WTC11 (cell line): ENCODE measurements around the gene DCAF6. TPM values are rescaled to one million over a fixed set of nuclear protein-coding genes. Genes with fewer than 3 reads are reported as not detected.

Experiments used
- ATAC-seq: fragments of 200-7000 bp; cut with Tn5 transposase; 2 replicates; pipeline ENCODE4 v1.10.0; 2021; ENCODE audit warnings: mild to moderate bottlenecking, moderate library complexity
- CTCF ChIA-PET: fragments of 300-600 bp; sonication (Branson Sonifier 250); formaldehyde crosslinking; loops from one replicate; lab custom pipeline; 2021; ENCODE audit warnings: antibody characterized with exemption; lab: Charles Lee
- POLR2A ChIA-PET: fragments of 350-600 bp; sonication (Branson Sonifier 250); formaldehyde crosslinking; loops from one replicate; lab custom pipeline; 2021; ENCODE audit warnings: antibody characterized with exemption; lab: Charles Lee
- DNase-seq: peaks from one replicate; pipeline ENCODE4 v3.0.0; 2021; ENCODE audit warnings: low spot score
- H3K27ac Mint-ChIP-seq: 2 replicates; pipeline ENCODE4 v1.8.0; 2021; ENCODE audit warnings: mixed read lengths
- H3K27me3 Mint-ChIP-seq: 2 replicates; pipeline ENCODE4 v1.8.0; 2021; ENCODE audit warnings: low read depth, mild to moderate bottlenecking, moderate library complexity, mixed read lengths
- H3K36me3 Mint-ChIP-seq: 2 replicates; pipeline ENCODE4 v1.8.0; 2021; ENCODE audit warnings: mixed read lengths
- H3K4me1 Mint-ChIP-seq: 2 replicates; pipeline ENCODE4 v1.8.0; 2022; ENCODE audit warnings: mixed read lengths
- H3K4me3 Mint-ChIP-seq: 2 replicates; pipeline ENCODE4 v1.8.0; 2021; ENCODE audit warnings: mild to moderate bottlenecking, moderate library complexity, mixed read lengths
- H3K9me3 Mint-ChIP-seq: 2 replicates; pipeline ENCODE4 v1.8.0; 2021; ENCODE audit warnings: mixed read lengths
- HMGA2 ChIP-seq: fragments of 250-450 bp; sonication (Bioruptor Pico); IDR thresholded peaks from 2 replicates; pipeline ENCODE4 v1.4.0; 2021; ENCODE audit warnings: mild to moderate bottlenecking, moderate library complexity
- JUN ChIP-seq: sonication (generic); formaldehyde crosslinking; IDR thresholded peaks from 2 replicates; pipeline ENCODE4 v1.8.0; 2023; ENCODE audit warnings: mild to moderate bottlenecking, missing genetic modification reagents
- KAT7 ChIP-seq: sonication (generic); formaldehyde crosslinking; IDR thresholded peaks from 2 replicates; pipeline ENCODE4 v1.8.1; 2023; ENCODE audit warnings: missing genetic modification reagents, mild to moderate bottlenecking, borderline replicate concordance
- TCF7 ChIP-seq: sonication (generic); formaldehyde crosslinking; IDR thresholded peaks from 2 replicates; pipeline ENCODE4 v1.8.0; 2022; ENCODE audit warnings: mild to moderate bottlenecking, low read depth, missing genetic modification reagents, moderate library complexity
- TEAD1 ChIP-seq: sonication (generic); formaldehyde crosslinking; IDR thresholded peaks from 2 replicates; pipeline ENCODE4 v1.8.0; 2022; ENCODE audit warnings: mild to moderate bottlenecking, missing genetic modification reagents
- ZNF121 ChIP-seq: sonication (generic); formaldehyde crosslinking; IDR thresholded peaks from 2 replicates; pipeline ENCODE4 v1.8.0; 2023; ENCODE audit warnings: missing genetic modification reagents
- ZNF219 ChIP-seq: sonication (generic); formaldehyde crosslinking; IDR thresholded peaks from 2 replicates; pipeline ENCODE4 v1.8.0; 2023; ENCODE audit warnings: missing genetic modification reagents, mild to moderate bottlenecking, borderline replicate concordance
- ZNF317 ChIP-seq: sonication (generic); formaldehyde crosslinking; IDR thresholded peaks from 2 replicates; pipeline ENCODE4 v1.8.1; 2023; ENCODE audit warnings: low read depth, mild to moderate bottlenecking, moderate library complexity, missing genetic modification reagents, borderline replicate concordance
- ZNF671 ChIP-seq: fragments of 250-450 bp; sonication (Bioruptor Pico); IDR thresholded peaks from 2 replicates; pipeline ENCODE4 v1.8.0; 2021; ENCODE audit warnings: mild to moderate bottlenecking
- total RNA-seq: library from RNA; stranded (reverse); gene quantifications from 3 replicates; pipeline ENCODE4 v1.2.3, GENCODE V29; 2021
- TF ChIP-seq, protein P1 (sequence below): sonication (generic); formaldehyde crosslinking; IDR thresholded peaks from 2 replicates; pipeline ENCODE4 v1.8.0; 2022; ENCODE audit warnings: mild to moderate bottlenecking, missing genetic modification reagents
- TF ChIP-seq, protein P2 (sequence below): sonication (generic); formaldehyde crosslinking; IDR thresholded peaks from 2 replicates; pipeline ENCODE4 v1.8.1; 2023; ENCODE audit warnings: mild to moderate bottlenecking, missing genetic modification reagents
- TF ChIP-seq, protein P3 (sequence below): sonication (generic); formaldehyde crosslinking; IDR thresholded peaks from 2 replicates; pipeline ENCODE4 v1.8.1; 2023; ENCODE audit warnings: mild to moderate bottlenecking, missing genetic modification reagents, borderline replicate concordance
- TF ChIP-seq, protein P4 (sequence below): sonication (generic); formaldehyde crosslinking; IDR thresholded peaks from 2 replicates; pipeline ENCODE4 v1.8.1; 2022; ENCODE audit warnings: mild to moderate bottlenecking, missing genetic modification reagents, moderate library complexity, borderline replicate concordance
- TF ChIP-seq, protein P5 (sequence below): fragments of 250-450 bp; sonication (Bioruptor Pico); IDR thresholded peaks from 2 replicates; pipeline ENCODE4 v1.9.0; 2021; ENCODE audit warnings: mild to moderate bottlenecking, borderline replicate concordance
- TF ChIP-seq, protein P6 (sequence below): sonication (generic); formaldehyde crosslinking; IDR thresholded peaks from 2 replicates; pipeline ENCODE4 v1.8.1; 2023; ENCODE audit warnings: mild to moderate bottlenecking, moderate library complexity, missing genetic modification reagents

The DCAF6 gene
- total RNA-seq, 1 experiment from 2014 or later: 13.5 TPM

DNA sequence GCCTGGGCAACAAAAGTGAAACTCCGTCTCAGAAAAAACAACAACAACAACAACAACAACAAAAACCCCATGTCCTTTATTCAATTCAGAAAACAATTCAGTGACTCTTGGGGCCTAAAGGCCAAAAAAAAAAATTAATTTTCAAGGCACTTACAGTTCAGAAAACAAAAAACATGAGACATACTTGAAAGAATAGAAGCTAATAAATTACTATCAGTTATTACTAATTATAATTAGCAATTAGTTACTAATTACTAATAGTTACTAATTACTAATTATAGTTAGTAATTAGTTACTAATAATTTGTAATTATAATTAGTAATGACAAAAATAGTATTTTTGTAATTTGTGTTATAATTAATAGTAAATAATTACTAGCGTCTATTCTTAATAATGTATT lies 57.2 kb downstream of the DCAF6 start (continued):
- no peak for TF ChIP-seq TEAD1 (CRISPR knock-in tag)
- TF ChIP-seq JUN (CRISPR knock-in tag): no peak
- TF ChIP-seq, protein P1, sequence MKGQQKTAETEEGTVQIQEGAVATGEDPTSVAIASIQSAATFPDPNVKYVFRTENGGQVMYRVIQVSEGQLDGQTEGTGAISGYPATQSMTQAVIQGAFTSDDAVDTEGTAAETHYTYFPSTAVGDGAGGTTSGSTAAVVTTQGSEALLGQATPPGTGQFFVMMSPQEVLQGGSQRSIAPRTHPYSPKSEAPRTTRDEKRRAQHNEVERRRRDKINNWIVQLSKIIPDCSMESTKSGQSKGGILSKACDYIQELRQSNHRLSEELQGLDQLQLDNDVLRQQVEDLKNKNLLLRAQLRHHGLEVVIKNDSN (CRISPR knock-in tag): no peak

DNA sequence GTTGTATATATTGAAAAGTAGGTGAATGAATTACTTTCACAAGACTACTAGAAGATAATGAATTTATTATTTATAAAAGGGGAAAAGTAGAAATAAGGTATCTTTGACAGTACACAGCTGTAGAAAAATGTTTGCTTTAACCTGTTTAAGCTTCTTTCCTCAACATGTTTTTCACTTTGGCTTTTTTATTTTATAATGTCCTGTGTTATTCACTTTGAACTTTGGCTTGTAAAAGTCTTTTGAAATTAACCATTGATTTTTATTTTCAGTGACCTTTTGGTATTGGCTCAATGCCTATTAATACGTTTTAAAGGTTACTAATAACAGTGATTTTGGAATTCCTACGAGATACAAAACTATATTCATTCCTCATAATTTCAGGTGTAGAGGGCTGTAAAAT lies 58.1 kb downstream of the DCAF6 start:
- Mint-ChIP-seq H3K4me3 (no peak overlapping the region), H3K36me3 (peaks cover 8% of the 10 kb centered on the region), H3K4me1 (peaks cover 10% of the 10 kb centered on the region), H3K27me3 (no peaks in the 10 kb centered on the region)
- DNase-seq: no peak
- ChIA-PET POLR2A (no interaction called here), CTCF (no interaction called here)
- no peak for TF ChIP-seq ZNF121
- no peak for TF ChIP-seq KAT7
- no peak for TF ChIP-seq ZNF219 (CRISPR knock-in tag)
- TF ChIP-seq, protein P2, sequence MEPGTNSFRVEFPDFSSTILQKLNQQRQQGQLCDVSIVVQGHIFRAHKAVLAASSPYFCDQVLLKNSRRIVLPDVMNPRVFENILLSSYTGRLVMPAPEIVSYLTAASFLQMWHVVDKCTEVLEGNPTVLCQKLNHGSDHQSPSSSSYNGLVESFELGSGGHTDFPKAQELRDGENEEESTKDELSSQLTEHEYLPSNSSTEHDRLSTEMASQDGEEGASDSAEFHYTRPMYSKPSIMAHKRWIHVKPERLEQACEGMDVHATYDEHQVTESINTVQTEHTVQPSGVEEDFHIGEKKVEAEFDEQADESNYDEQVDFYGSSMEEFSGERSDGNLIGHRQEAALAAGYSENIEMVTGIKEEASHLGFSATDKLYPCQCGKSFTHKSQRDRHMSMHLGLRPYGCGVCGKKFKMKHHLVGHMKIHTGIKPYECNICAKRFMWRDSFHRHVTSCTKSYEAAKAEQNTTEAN (CRISPR knock-in tag): no peak
- no peak for TF ChIP-seq HMGA2 (CRISPR knock-in tag)
- TF ChIP-seq ZNF317 (CRISPR knock-in tag): no peak
- TF ChIP-seq, protein P3, sequence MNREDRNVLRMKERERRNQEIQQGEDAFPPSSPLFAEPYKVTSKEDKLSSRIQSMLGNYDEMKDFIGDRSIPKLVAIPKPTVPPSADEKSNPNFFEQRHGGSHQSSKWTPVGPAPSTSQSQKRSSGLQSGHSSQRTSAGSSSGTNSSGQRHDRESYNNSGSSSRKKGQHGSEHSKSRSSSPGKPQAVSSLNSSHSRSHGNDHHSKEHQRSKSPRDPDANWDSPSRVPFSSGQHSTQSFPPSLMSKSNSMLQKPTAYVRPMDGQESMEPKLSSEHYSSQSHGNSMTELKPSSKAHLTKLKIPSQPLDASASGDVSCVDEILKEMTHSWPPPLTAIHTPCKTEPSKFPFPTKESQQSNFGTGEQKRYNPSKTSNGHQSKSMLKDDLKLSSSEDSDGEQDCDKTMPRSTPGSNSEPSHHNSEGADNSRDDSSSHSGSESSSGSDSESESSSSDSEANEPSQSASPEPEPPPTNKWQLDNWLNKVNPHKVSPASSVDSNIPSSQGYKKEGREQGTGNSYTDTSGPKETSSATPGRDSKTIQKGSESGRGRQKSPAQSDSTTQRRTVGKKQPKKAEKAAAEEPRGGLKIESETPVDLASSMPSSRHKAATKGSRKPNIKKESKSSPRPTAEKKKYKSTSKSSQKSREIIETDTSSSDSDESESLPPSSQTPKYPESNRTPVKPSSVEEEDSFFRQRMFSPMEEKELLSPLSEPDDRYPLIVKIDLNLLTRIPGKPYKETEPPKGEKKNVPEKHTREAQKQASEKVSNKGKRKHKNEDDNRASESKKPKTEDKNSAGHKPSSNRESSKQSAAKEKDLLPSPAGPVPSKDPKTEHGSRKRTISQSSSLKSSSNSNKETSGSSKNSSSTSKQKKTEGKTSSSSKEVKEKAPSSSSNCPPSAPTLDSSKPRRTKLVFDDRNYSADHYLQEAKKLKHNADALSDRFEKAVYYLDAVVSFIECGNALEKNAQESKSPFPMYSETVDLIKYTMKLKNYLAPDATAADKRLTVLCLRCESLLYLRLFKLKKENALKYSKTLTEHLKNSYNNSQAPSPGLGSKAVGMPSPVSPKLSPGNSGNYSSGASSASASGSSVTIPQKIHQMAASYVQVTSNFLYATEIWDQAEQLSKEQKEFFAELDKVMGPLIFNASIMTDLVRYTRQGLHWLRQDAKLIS: no peak
- TF ChIP-seq ZNF671 (CRISPR knock-in tag): no peak
- no peak for TF ChIP-seq TCF7 (CRISPR knock-in tag)
- TF ChIP-seq, protein P4, sequence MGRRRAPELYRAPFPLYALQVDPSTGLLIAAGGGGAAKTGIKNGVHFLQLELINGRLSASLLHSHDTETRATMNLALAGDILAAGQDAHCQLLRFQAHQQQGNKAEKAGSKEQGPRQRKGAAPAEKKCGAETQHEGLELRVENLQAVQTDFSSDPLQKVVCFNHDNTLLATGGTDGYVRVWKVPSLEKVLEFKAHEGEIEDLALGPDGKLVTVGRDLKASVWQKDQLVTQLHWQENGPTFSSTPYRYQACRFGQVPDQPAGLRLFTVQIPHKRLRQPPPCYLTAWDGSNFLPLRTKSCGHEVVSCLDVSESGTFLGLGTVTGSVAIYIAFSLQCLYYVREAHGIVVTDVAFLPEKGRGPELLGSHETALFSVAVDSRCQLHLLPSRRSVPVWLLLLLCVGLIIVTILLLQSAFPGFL: no peak
- TF ChIP-seq, protein P5, sequence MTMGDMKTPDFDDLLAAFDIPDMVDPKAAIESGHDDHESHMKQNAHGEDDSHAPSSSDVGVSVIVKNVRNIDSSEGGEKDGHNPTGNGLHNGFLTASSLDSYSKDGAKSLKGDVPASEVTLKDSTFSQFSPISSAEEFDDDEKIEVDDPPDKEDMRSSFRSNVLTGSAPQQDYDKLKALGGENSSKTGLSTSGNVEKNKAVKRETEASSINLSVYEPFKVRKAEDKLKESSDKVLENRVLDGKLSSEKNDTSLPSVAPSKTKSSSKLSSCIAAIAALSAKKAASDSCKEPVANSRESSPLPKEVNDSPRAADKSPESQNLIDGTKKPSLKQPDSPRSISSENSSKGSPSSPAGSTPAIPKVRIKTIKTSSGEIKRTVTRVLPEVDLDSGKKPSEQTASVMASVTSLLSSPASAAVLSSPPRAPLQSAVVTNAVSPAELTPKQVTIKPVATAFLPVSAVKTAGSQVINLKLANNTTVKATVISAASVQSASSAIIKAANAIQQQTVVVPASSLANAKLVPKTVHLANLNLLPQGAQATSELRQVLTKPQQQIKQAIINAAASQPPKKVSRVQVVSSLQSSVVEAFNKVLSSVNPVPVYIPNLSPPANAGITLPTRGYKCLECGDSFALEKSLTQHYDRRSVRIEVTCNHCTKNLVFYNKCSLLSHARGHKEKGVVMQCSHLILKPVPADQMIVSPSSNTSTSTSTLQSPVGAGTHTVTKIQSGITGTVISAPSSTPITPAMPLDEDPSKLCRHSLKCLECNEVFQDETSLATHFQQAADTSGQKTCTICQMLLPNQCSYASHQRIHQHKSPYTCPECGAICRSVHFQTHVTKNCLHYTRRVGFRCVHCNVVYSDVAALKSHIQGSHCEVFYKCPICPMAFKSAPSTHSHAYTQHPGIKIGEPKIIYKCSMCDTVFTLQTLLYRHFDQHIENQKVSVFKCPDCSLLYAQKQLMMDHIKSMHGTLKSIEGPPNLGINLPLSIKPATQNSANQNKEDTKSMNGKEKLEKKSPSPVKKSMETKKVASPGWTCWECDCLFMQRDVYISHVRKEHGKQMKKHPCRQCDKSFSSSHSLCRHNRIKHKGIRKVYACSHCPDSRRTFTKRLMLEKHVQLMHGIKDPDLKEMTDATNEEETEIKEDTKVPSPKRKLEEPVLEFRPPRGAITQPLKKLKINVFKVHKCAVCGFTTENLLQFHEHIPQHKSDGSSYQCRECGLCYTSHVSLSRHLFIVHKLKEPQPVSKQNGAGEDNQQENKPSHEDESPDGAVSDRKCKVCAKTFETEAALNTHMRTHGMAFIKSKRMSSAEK (CRISPR knock-in tag): no peak
- TF ChIP-seq, protein P6, sequence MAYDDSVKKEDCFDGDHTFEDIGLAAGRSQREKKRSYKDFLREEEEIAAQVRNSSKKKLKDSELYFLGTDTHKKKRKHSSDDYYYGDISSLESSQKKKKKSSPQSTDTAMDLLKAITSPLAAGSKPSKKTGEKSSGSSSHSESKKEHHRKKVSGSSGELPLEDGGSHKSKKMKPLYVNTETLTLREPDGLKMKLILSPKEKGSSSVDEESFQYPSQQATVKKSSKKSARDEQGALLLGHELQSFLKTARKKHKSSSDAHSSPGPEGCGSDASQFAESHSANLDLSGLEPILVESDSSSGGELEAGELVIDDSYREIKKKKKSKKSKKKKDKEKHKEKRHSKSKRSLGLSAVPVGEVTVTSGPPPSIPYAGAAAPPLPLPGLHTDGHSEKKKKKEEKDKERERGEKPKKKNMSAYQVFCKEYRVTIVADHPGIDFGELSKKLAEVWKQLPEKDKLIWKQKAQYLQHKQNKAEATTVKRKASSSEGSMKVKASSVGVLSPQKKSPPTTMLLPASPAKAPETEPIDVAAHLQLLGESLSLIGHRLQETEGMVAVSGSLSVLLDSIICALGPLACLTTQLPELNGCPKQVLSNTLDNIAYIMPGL: no peak
- TF ChIP-seq, all 79 proteins: peak for 0
- Mint-ChIP-seq H3K9me3 (no peaks in the 10 kb centered on the region), H3K27ac (no peak overlapping the region)
- no peak for ATAC-seq
